HG02981 (cell line): ENCODE results near the gene STEAP3.

Source experiments
- ATAC-seq: cut with Tn5 transposase; IDR thresholded peaks from one replicate; pipeline ENCODE4 v1.9.1; 2021; ENCODE audit warnings: mild to moderate bottlenecking, moderate library complexity; ENCODE audit not compliant: unreplicated experiment

The STEAP3 gene

GRCh38 chr2:119225105-119225865 is 1.7 kb downstream of the STEAP3 start:
- no peak for ATAC-seq

- no peak for ATAC-seq
These were observed 2.3 kb downstream of the STEAP3 start for GRCh38 chr2:119225926-119226325.

- ATAC-seq: no peak
These were observed 3.7 kb downstream of the STEAP3 start for GRCh38 chr2:119227346-119227745.

- ATAC-seq: no peak
These were observed 4.5 kb downstream of the STEAP3 start for GRCh38 chr2:119228136-119228535.

- ATAC-seq: no peak
These were observed 5.3 kb downstream of the STEAP3 start for GRCh38 chr2:119228964-119229363.

GRCh38 chr2:119229716-119230115 is 6.1 kb downstream of the STEAP3 start:
- ATAC-seq: no peak

GRCh38 chr2:119230219-119231185 is 6.9 kb downstream of the STEAP3 start:
- no peak for ATAC-seq

- ATAC-seq: no peak
These were observed 8.5 kb downstream of the STEAP3 start for GRCh38 chr2:119231975-119232665.

- no peak for ATAC-seq
These were observed 9.0 kb downstream of the STEAP3 start for GRCh38 chr2:119232666-119232993.

- ATAC-seq: peak; percentile 64
These were observed 9.8 kb downstream of the STEAP3 start for GRCh38 chr2:119233326-119234020.

- ATAC-seq: no peak
These were observed 10.7 kb downstream of the STEAP3 start for GRCh38 chr2:119234021-119235019.

GRCh38 chr2:119236796-119237195 is 13.2 kb downstream of the STEAP3 start:
- ATAC-seq: no peak

- ATAC-seq: no peak
These were observed 16.9 kb downstream of the STEAP3 start for GRCh38 chr2:119240311-119241204.

GRCh38 chr2:119241205-119241532 is 17.5 kb downstream of the STEAP3 start:
- ATAC-seq: no peak

- ATAC-seq: no peak
These were observed 18.9 kb downstream of the STEAP3 start for GRCh38 chr2:119242276-119243119.

- no peak for ATAC-seq
These were observed 20.0 kb downstream of the STEAP3 start for GRCh38 chr2:119243621-119244020.

GRCh38 chr2:119245076-119245840 is 21.6 kb downstream of the STEAP3 start:
- no peak for ATAC-seq
